Coronary artery (tissue), 2 donors: ENCODE measurements around the gene GRIK3.

Source experiments
- DNase-seq: peaks from one replicate; pipeline ENCODE4 v3.0.0-alpha.2; 2017; ENCODE audit warnings: low spot score
- H3K27ac ChIP-seq, 2 donors: fragments of 200-600 bp; sonication (generic); one replicate each; pipeline ENCODE4 v1.5.1; 2016 to 2019
- H3K4me3 ChIP-seq: fragments of 200-600 bp; sonication (generic); 2 replicates; pipeline ENCODE4 v1.5.1; 2016; ENCODE audit warnings: mild to moderate bottlenecking, moderate library complexity
- TF ChIP-seq, protein P1 (sequence below): fragments of 200-600 bp; sonication (generic); IDR thresholded peaks from one replicate; pipeline ENCODE4 v1.5.1; 2019; ENCODE audit warnings: antibody characterized with exemption

The GRIK3 gene

DNA sequence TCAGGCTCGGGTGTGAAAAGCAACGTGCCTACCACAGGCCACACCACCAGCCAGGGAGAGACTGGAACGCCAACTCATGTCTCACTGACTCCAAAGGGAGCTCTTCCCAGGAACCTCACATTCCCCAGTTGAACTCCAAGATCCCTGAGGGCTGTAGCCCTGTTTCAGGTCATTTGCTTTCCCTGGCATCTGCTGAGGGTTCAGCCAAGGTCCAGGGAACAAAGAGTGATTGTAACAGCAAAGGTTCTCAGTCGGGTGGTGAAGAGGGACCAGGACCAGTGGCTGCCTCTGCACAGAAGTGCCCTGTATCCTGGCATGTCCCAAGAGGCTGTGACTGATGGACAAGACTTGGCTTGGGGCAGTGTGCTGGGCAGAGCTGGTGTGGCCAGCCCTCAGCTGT is 42.8 kb downstream of the GRIK3 start:
- TF ChIP-seq, protein P1, sequence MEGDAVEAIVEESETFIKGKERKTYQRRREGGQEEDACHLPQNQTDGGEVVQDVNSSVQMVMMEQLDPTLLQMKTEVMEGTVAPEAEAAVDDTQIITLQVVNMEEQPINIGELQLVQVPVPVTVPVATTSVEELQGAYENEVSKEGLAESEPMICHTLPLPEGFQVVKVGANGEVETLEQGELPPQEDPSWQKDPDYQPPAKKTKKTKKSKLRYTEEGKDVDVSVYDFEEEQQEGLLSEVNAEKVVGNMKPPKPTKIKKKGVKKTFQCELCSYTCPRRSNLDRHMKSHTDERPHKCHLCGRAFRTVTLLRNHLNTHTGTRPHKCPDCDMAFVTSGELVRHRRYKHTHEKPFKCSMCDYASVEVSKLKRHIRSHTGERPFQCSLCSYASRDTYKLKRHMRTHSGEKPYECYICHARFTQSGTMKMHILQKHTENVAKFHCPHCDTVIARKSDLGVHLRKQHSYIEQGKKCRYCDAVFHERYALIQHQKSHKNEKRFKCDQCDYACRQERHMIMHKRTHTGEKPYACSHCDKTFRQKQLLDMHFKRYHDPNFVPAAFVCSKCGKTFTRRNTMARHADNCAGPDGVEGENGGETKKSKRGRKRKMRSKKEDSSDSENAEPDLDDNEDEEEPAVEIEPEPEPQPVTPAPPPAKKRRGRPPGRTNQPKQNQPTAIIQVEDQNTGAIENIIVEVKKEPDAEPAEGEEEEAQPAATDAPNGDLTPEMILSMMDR: no peak
- Histone ChIP-seq H3K27ac (no peak overlapping the region), H3K4me3 (no peak overlapping the region)
- DNase-seq: no peak

- Histone ChIP-seq H3K4me3 (no peak overlapping the region), H3K27ac (no peak overlapping the region)
- TF ChIP-seq, protein P1: no peak
- no peak for DNase-seq
These were observed 43.4 kb downstream of the GRIK3 start for GRCh38 chr1:36990928-36991327.

DNA sequence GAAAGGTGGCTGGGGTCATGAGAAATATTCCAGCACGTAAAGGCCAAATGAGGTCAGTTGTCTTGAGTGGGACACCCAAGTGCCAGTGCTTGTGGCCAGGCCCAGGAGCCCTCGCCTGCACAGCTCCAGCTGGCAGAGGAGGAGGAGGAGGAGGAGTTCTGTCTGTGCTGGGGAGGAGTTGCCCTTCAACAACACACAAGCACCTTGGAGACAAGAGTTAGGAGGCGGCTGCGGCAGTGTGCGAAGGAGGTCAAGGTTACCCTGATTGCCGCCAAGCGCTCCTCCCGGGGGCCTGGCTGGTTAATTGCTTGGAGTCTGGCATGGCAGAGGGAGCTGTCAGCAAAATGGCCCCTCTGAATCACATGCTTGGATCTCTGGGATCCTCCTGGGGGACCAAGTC is 45.1 kb downstream of the GRIK3 start:
- no peak overlapping the region for H3K27ac ChIP-seq
- no peak for DNase-seq

GRCh38 chr1:36988741-36989193 is 45.5 kb downstream of the GRIK3 start:
- H3K4me3 ChIP-seq: no peak overlapping the region
- DNase-seq: no peak
- H3K27ac ChIP-seq: no peak overlapping the region
- TF ChIP-seq, protein P1: no peak

More for the DNA sequence above, 45.1 kb downstream of the GRIK3 start:
- TF ChIP-seq, protein P1: no peak
- no peak overlapping the region for H3K4me3 ChIP-seq

DNA sequence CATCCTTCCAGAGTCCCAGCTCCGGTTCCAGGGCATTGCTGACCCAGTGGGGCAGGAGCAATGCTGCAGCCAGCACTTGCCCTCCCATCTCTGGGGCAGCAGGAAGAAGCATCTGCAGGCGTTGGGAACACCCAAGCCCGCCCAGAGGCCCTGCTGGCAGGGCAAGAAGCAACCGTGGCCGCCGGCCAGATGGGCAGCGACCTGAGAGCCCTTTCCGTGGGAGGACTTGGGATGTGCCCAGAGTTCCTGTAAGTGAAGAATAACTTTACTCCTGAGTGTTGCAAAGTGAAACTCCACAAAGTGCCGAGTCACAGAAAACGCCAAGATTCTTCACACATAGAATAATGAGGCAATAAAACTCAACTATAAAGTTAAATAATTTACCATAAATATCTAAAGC is 46.0 kb downstream of the GRIK3 start:
- TF ChIP-seq, protein P1: no peak
- Histone ChIP-seq H3K27ac (no peak overlapping the region), H3K4me3 (no peak overlapping the region)
- no peak for DNase-seq

GRCh38 chr1:36987276-36987675 is 47.0 kb downstream of the GRIK3 start:
- no peak for DNase-seq
- Histone ChIP-seq H3K27ac (no peak overlapping the region), H3K4me3 (no peak overlapping the region)
- TF ChIP-seq, protein P1: no peak

- no peak overlapping the region for H3K4me3 ChIP-seq
- no peak for DNase-seq
- no peak overlapping the region for H3K27ac ChIP-seq
- TF ChIP-seq, protein P1: no peak
These were observed 47.9 kb downstream of the GRIK3 start for GRCh38 chr1:36986241-36986985.
